ENCODE measurements around the gene PHACTR3. TPM values are rescaled to one million over a fixed set of nuclear protein-coding genes. Genes with fewer than 3 reads are reported as not detected.

The PHACTR3 gene
- total and polyA plus RNA-seq, 4 donors, result 0.14 to 0.42 (median 0.17) TPM

- Histone ChIP-seq H3K4me3 (ENCODE audit: low read depth in 1 of 3, low read length in 3 of 3) (no peak overlapping the region), H3K36me3 (ENCODE audit: control insufficient read depth in 4 of 4, insufficient read depth in 3 of 4, low read depth in 1 of 4, low read length in 3 of 4) (no peaks in the 10 kb centered on the region), H3K9me3 (ENCODE audit: control insufficient read depth in 4 of 4, low read length in 3 of 4) (no peaks in the 10 kb centered on the region), H3K27me3 (ENCODE audit: control insufficient read depth in 4 of 4, insufficient read depth in 4 of 4, low read length in 3 of 4) (peaks cover 0 to 6% (median 0%) of the 10 kb centered on the region in 4 donors), H3K4me1 (ENCODE audit: control insufficient read depth in 4 of 4, insufficient read depth in 4 of 4, low read length in 3 of 4) (no peaks in the 10 kb centered on the region), H3K9ac (ENCODE audit: low read depth in 1 of 2, low read length in 2 of 2) (no peak overlapping the region), H3K27ac (ENCODE audit: low read depth in 1 of 2, low read length in 2 of 2) (no peak overlapping the region)
- 87% methylated on average over 2 of the region's 2 CpGs for WGBS
- DNase-seq (ENCODE audit: low spot score), result no peak
- TF ChIP-seq FOXA2 (IDR thresholded peaks at IDR 0.05), result no peak
- no peak for TF ChIP-seq CTCF (IDR thresholded peaks at IDR 0.05; ENCODE audit: low read depth, low read length, missing input control)
- no peak for TF ChIP-seq GABPA (IDR thresholded peaks at IDR 0.05 in 1 of 2, conservative IDR thresholded peaks at IDR 0.05 in 1 of 2)
These were observed 127.0 kb downstream of the PHACTR3 start for GRCh38 chr20:59731376-59731775.

- no peaks in the 10 kb centered on the region for H3K9me3 ChIP-seq (ENCODE audit: control insufficient read depth in 4 of 4, low read length in 3 of 4)
- H3K27me3 ChIP-seq (ENCODE audit: control insufficient read depth in 4 of 4, insufficient read depth in 4 of 4, low read length in 3 of 4), result peaks cover 0 to 6% (median 0%) of the 10 kb centered on the region in 4 donors
- H3K27ac ChIP-seq (ENCODE audit: low read depth in 1 of 2, low read length in 2 of 2), result no peak overlapping the region
- H3K36me3 ChIP-seq (ENCODE audit: control insufficient read depth in 4 of 4, insufficient read depth in 3 of 4, low read depth in 1 of 4, low read length in 3 of 4), result no peaks in the 10 kb centered on the region
- no peak for DNase-seq (ENCODE audit: low spot score)
- H3K9ac ChIP-seq (ENCODE audit: low read depth in 1 of 2, low read length in 2 of 2), result no peak overlapping the region
- no peak for TF ChIP-seq SP1 (IDR thresholded peaks at IDR 0.05)
- TF ChIP-seq, protein P1, sequence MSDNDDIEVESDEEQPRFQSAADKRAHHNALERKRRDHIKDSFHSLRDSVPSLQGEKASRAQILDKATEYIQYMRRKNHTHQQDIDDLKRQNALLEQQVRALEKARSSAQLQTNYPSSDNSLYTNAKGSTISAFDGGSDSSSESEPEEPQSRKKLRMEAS (IDR thresholded peaks at IDR 0.05), result no peak
- TF ChIP-seq GABPA (IDR thresholded peaks at IDR 0.05 in 1 of 2, conservative IDR thresholded peaks at IDR 0.05 in 1 of 2), result no peak
- no peak for TF ChIP-seq YY1 (IDR thresholded peaks at IDR 0.05)
- TF ChIP-seq FOXA1 (IDR thresholded peaks at IDR 0.05), result no peak
- TF ChIP-seq FOXA2 (IDR thresholded peaks at IDR 0.05), result no peak
- no peak for TF ChIP-seq EGR1 (IDR thresholded peaks at IDR 0.05; ENCODE audit: low read depth in 2 of 2)
- TF ChIP-seq CTCF (IDR thresholded peaks at IDR 0.05; ENCODE audit: low read depth, low read length, missing input control), result no peak
- TF ChIP-seq RXRA (IDR thresholded peaks at IDR 0.05), result no peak
- no peak for TF ChIP-seq RAD21 (IDR thresholded peaks at IDR 0.05)
- TF ChIP-seq TAF1 (conservative IDR thresholded peaks at IDR 0.05), result no peak
- TF ChIP-seq HNF4A (conservative IDR thresholded peaks at IDR 0.05), result no peak
- TF ChIP-seq, protein P2, sequence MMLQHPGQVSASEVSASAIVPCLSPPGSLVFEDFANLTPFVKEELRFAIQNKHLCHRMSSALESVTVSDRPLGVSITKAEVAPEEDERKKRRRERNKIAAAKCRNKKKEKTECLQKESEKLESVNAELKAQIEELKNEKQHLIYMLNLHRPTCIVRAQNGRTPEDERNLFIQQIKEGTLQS (IDR thresholded peaks at IDR 0.05), result no peak
- TF ChIP-seq HNF4G (IDR thresholded peaks at IDR 0.05), result no peak
- TF ChIP-seq NR2F2 (IDR thresholded peaks at IDR 0.05), result no peak
- no peak for TF ChIP-seq JUND (IDR thresholded peaks at IDR 0.05)
- no peak for TF ChIP-seq ZBTB33 (IDR thresholded peaks at IDR 0.05)
- TF ChIP-seq REST (IDR thresholded peaks at IDR 0.05), result no peak
- 61% methylated on average over 3 of the region's 3 CpGs for WGBS
- H3K4me1 ChIP-seq (ENCODE audit: control insufficient read depth in 4 of 4, insufficient read depth in 4 of 4, low read length in 3 of 4), result no peaks in the 10 kb centered on the region
- no peak overlapping the region for H3K4me3 ChIP-seq (ENCODE audit: low read depth in 1 of 3, low read length in 3 of 3)
These were observed 129.0 kb downstream of the PHACTR3 start for GRCh38 chr20:59733351-59733750.

All from liver (tissue), 9 donors.